CD4-positive, alpha-beta T cell treated with Interleukin-12 subunit alpha and Interleukin-12 subunit beta, for 1 hour (primary cell): ENCODE measurements around the gene ZNF236.
"Not testable (repeated sequence)": the region's sequence is repeated elsewhere in the genome, so short reads cannot be mapped to it uniquely, and the experiment has no call there.

Experiments
- DNase-seq: peaks from one replicate; pipeline ENCODE4 v3.0.0-alpha.2; 2020

Gene ZNF236

GRCh38 chr18:76914314-76914713 lies 92.0 kb downstream of the ZNF236 start:
- DNase-seq = no peak

DNA sequence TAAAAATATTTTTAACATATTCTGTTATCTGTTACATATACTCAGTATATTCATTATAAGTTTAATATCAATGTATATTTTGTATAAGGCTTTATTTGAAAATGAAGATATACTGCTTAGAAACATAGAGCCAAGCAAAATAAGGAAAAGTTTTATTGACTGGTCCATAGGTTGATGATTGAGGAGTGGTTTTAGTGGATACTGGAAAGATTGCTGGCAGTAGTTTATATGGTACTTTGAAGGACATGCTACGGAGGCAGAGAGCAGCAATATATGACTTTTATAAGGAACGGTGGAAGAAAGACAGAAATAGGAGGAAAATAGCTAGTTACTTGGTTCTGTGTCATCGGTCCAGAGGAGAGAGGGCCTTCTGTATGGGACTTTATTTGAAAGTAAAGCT lies 92.4 kb downstream of the ZNF236 start:
- no peak for DNase-seq

DNA sequence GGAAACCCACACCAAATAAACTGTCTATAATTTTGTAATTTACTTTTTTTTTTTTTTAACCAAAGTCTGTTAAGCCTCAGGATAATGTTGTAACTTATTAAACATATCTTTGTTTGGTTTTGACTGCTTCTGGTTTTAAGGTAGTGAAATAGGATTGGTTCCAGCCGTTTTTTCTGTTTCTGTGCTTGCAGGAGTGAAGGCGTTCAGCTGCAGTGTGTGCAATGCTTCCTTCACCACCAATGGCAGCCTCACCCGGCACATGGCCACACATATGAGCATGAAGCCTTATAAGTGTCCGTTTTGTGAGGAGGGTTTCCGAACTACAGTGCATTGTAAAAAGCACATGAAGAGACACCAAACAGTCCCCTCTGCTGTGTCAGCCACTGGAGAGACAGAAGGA lies 93.1 kb downstream of the ZNF236 start:
- no peak for DNase-seq

- no peak for DNase-seq
Observed at GRCh38 chr18:76920974-76921373, 98.6 kb downstream of the ZNF236 start.

DNA sequence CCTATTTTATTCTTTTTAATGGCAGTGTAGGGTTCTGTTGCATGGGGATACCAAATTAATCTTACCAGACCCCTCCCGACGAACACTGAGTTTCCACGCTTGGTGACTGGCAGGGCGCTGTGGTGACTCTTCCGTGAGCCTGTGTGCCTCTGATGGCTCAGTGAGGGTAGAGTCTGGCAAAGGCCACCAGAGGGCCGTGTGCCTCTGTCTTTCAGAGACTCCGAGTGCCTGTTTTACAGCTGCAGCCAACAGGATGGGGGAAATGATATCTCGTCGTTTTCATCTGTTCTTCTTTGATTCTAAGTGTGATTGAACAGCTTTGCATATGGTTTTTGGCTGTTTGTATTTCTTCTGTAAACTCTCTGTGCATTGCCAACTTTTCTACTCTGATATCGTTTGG lies 99.8 kb downstream of the ZNF236 start:
- peak; percentile 55 for DNase-seq

- no peak for DNase-seq
Observed at GRCh38 chr18:76923485-76924085, 101.2 kb downstream of the ZNF236 start.

DNA sequence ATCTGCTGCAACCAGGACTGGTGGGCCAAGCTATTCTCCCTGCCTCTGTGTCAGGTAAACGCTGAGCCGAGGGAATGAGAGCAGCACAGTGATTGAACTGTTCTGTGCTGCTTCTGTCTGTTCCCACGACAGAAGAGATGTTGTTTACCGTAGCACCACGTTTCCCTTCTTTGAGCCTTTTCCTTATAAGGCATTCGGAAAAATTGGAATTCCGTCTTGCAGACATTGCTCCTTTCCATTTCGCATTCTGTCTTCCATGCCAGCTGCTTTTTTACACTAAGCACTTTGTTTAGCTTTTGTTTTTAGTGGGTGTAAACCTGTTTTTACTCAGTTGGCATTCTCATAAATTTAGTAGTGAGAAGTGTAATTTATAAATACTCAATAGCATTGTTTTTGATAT lies 103.1 kb downstream of the ZNF236 start:
- no peak for DNase-seq

- no peak for DNase-seq
Observed at GRCh38 chr18:76927223-76927725, 104.9 kb downstream of the ZNF236 start.

DNA sequence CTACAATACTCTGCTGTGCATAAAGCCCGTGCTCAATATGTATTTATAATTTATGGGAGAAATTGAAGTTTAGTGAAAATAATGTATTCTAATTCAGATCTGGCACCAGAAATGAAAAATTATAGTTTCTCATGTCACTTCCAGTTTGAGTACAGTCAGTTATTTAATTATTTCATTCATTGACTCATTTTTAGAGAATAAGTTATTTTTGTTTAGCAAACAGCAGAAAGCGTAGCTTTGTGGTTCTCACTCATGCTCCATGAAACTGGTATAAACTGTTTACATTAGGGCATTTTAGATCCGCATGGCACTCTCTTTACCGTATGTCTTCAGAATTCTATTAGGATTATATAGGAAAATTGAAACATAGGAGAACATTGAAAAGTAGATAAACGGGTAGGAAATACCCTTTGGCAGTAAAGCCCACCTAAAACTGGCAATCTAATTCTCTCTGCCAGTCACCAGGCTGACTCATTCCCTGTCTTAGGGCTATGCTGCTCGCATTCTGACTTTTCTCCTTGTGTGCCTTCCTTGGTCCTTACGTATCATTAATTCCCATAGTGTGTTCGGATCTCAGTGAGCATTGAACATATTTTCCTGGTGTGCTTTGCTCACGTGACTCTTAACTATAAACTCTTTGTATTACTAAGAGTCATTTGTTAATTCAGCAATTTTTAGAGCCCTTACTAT lies 106.0 kb downstream of the ZNF236 start:
- DNase-seq = no peak

- no peak for DNase-seq
Observed at GRCh38 chr18:76931171-76931570, 108.8 kb downstream of the ZNF236 start.

DNA sequence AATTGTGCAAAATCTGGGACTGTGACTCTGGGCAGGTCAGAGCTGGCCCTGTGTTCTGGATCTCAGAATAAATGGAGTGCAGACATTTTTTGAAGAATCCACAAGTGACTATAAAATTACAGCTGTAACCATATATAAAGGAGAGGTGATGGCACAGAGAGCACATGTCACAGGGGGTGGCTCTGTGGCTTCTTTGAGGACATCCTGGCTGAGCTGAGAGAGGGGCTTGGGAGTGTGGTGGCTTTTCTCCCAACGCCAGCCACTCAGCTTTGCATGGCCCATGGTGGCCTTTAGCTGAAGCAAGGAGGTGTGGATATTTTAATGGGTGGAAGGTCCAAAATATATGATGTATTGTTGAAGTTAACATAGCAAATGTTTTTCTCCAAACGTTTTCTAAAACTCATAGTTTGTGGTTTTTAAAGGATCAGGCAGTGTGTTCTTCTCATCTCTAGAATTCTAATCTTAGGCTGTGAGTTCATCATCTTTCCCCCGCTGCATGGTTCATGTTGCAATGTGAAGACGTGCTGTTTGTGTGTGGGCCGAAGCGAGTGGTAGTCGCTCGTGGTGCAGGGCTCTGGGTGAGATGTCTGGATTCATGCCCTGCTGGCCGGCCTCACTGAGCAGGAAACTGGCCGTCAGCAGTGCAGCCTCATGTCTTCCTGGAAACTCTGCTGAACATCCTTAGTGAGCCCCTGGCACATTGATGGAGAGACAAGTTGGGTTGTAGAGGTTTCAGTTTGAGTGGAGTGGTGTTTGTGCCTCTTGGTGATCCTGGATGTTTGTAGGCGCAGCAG lies 109.9 kb downstream of the ZNF236 start:
- DNase-seq = no peak

DNA sequence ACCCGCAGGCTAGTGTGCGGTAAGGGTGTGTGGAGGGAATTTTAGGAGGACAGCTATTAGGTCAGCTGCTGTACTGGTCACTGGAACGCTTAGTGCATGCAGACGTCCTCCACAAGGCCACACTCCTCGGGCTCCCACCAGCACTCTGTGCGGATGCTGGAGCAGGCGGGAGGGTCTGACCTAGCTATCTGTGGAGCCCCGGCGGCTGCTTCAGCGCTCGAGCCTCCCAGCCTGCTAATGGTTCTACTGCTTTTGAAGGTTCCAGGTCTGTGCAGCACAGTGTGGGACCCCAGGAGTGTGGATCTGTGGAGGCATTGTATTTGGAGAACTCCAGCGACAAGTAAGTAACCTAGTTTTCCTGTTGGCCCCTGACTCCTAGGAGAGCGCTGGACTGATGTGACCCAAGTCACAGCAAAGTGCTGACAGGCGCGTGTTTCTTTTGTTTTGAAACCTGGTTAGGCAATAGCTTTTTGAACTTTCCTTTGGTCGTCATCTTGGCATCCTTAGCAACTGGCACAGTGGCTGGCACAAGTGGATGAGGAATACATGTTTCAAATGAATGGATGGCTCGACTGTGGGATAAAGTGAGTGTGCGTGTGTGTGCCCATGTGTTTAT lies 113.5 kb downstream of the ZNF236 start:
- DNase-seq = no peak

GRCh38 chr18:76936877-76937276 lies 114.5 kb downstream of the ZNF236 start:
- DNase-seq = no peak

DNA sequence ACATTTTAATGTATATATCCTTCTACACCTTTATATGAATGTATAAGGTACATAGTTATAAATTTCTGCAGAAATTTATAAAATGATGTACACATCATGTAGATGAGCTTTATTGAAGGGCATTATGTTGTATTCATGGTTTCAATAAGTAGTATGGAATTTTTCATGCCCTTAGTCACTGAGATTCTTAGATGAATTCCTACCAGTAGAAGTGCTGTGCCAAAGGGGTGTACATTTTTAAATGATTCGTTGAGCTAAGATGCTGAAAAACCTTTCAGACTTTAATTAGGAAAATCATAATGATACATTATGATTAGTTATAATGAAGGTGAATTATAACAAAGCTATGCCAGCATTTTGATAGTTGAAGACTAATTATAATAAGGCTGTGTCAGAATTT lies 115.2 kb downstream of the ZNF236 start:
- no peak for DNase-seq

DNA sequence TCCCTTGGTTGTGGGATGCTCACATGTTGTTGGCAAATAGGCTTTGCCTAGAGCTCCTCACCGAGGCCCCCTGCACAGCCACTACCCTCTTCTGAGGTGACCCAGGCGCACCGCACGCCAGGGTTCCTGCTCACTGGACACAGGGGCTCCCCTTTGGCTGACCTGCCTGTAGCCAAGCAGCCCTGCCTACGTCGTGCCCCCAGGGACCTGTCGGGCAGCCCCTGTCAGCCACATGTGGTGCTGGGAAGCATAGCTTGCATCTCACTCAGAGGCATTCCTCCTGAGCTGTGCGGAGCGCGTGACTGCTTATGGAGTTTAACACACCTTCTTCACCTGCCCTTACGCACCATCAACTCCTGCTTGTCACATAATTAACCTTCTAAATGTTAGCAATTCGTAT lies 116.3 kb downstream of the ZNF236 start:
- no peak for DNase-seq

GRCh38 chr18:76941284-76941683 lies 118.9 kb downstream of the ZNF236 start:
- no peak for DNase-seq

- no peak for DNase-seq
Observed at GRCh38 chr18:76943542-76944339, 121.4 kb downstream of the ZNF236 start.

DNA sequence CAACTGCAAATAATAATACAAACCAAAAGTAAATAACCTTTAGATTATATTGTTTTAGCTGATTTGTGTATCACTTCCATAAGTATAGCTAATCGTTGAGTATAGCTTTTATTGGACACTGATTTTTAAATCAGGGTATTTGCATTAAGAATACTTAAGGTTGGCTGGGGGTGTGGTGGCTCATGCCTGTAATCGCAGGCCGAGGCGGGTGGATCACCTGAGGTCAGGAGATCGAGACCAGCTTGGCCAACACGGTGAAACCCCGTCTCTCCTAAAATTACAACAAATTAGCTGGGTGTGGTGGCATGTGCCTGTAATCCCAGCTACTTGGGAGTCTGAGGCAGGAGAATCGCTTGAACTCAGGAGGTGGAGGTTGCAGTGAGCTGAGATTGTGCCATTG lies 122.0 kb downstream of the ZNF236 start:
- not testable (repeated sequence) for DNase-seq

DNA sequence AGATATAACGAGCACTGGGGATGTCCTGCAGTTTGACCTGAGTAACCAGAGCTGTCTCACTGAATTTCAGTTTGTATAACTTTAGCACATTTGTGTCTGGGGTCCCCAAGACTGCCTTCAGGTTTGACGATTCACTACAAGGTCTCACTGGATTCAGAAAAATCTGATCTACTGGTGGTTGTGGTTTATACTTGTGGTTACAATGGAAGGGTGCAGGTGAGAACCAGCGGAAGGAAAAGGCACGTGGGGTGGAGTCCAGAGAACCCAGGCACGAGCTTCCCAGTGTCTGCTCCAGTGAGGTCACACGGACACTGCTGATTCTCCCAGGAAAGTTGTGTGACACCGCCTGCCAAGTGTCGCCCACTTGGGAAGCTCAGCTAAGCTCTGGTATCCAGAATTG lies 126.0 kb downstream of the ZNF236 start:
- peak; percentile 8 for DNase-seq

GRCh38 chr18:76951456-76952247 lies 129.3 kb downstream of the ZNF236 start:
- DNase-seq = no peak

- no peak for DNase-seq
Observed at GRCh38 chr18:76952747-76953146, 130.4 kb downstream of the ZNF236 start.

DNA sequence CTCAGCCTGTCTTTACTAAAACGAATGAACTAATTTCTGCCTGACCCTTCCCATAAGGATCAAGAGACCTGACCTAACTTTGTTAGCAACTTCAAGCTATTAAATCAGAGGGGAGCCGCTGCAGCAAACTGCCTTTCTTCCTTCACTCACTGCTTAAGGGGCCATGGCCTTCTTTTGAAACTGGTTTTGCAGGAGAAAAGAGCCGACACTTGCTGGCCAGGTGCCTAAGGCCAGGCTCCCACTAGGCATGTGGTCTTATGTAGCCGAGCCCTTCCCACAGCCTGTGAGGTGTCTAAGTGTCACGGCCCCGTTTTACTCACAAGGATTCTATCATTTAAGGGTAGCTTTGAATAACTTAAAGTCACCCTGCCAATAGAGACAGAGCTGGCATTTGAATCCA lies 130.8 kb downstream of the ZNF236 start:
- DNase-seq = no peak
